T-helper 1 cell (primary cell): Measurements from ENCODE around the gene C9orf72.

Source experiments
- DNase-seq, 5 donors: peaks; one replicate each; pipeline ENCODE4 v3.0.0-alpha.2; 2012 to 2020

C9orf72 gene

GRCh38 chr9:27537756-27538155 lies 35.5 kb downstream of the C9orf72 start:
- DNase-seq = no peak

DNA sequence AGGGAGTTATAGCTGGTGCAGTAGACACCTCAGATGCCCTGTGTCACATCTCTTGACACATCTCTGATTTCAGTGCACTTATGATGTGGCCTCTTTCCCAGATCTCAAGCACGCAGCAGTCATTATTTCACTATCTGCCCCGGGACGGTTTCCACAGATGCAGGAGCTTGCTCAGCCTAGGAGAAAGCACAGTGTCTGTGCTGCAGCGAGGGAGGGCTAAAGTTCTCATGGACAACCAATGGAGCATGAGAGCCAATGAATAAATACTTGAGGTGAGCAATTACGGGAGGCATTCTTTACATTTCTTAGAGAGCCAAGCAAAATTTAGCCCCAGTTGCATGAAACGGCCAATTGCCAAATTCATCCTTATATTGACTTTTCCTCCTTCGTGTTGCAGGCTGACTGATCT lies 36.2 kb downstream of the C9orf72 start:
- no peak for DNase-seq

DNA sequence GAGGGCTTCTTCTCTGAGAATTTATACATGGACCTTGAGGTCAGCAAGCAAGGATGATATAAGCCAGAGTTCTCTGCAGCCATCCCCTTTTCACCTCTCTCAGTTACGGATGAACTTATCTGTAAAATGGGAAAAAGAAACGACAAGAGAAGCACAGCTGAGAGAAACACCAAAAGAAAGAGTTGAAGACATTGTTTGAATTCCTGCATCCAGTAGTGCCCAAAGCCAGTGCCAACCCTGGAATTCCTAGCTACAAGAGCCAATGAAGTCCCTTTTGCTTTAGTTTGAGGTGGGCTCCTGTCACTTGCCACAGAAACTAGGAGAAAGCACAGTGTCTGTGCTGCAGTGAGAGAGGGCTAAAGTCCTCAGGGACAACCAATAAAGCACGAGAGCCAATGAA lies 37.1 kb downstream of the C9orf72 start:
- no peak for DNase-seq

GRCh38 chr9:27535701-27536118 lies 37.6 kb downstream of the C9orf72 start:
- no peak for DNase-seq

GRCh38 chr9:27534658-27535209 lies 38.5 kb downstream of the C9orf72 start:
- no peak for DNase-seq

DNA sequence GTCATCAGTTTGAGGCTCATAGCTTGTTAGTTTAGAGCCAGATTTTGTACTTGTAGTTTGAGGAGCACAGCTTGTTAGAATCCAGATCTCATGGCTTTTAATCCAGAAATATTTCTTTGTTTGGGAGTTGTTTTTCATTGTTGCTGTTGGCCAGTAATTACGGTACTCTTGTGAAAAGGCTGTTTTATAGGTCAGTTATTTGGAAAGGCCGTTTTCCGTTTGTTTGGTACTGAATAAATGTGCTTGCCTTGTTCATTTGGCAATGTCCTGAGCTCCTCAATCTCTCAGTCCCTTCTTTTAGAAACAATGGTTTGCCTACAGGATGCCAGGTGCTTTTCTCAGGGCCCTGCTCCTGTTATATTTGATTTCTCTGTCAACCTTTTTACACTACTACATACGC lies 39.1 kb downstream of the C9orf72 start:
- DNase-seq = no peak

- no peak for DNase-seq
Observed at GRCh38 chr9:27533311-27533710, 40.0 kb downstream of the C9orf72 start.

DNA sequence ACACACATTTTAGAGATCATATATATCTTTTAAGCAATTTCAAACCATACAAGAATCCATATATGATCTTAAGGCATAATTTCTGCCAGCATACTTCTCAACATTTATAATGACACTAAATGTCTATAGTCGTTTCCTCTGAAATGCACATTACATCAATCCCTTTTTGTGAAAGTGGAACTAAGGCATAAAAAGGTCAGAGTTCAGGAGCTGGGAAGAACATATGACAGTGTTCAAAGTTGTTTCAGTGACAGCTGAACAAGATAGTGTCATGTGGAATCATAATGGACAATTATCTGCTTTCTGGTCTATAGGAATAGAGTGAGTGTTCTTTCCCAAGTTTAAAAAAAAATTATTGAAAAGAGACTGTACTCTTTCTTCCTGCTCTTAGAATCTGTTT lies 41.2 kb downstream of the C9orf72 start:
- DNase-seq = no peak

DNA sequence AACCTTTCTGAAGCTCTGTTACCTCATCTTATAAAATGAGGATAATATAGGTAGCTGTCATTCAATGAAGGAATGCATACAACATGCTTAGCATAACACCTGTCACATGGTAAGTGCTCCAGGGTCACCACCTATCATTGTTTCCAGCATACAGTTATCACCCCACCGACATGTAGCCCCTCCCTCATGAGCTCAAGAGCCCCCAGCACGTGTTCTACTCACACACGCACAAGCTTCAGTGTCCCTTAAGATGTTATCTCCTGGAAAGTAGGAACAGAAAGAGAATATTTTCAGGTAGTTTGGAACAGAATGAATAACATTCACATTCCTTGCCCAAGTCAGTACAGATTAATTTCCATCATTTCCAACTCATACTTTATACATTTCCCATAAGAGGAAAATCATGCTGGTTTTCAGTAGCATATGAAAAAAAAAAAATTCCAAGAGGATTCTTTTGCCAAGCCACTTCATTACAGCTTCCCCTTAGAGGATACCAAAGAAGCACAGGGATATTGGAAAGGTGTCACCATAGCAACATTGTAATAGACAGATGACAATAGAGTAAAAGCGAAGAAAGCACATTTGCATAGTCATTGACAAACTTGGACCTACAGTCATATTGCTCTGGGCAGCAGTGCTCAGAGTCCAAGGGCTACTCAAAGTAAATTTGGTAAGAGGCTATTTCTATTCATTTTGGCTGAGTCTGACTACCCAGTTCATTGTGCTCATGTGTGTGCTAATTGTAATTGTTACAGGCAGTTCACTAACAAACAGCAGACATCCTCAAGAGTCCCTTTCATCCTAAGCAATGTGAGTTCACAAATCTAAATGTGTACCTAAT lies 42.1 kb downstream of the C9orf72 start:
- DNase-seq = no peak

- DNase-seq = peak; percentile 36 to 65 (median 57)
Observed at GRCh38 chr9:27529316-27530278, 43.7 kb downstream of the C9orf72 start, which contains the start of gene MOB3B. Gene MOB3B (minus strand): TSS chr9:27529814. CDS start chr9:27455550, 74,264 bp downstream.

DNA sequence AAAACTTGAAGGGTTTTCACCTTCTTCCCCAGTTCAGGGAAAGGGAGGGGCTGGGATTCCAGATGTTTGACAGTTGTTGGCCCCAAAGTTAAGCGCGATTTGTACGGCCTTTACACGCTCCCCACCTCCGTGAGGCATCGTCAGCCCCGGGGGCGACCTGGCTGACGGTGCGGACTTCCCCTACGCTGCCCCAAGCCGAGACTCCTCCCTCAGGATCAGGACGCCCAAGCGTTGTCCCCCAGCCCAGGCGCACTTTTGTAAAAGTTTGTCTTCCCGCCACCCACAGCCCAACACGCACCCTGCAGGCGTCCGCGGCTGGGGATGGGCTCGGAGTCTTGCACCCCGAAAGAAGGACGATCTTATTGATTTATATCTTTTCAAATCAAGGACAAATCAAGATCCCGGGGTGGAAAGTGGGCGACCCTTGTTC lies 44.4 kb downstream of the C9orf72 start:
- peak in 4 of 5 donors; percentile 13 to 21 (median 20) for DNase-seq

DNA sequence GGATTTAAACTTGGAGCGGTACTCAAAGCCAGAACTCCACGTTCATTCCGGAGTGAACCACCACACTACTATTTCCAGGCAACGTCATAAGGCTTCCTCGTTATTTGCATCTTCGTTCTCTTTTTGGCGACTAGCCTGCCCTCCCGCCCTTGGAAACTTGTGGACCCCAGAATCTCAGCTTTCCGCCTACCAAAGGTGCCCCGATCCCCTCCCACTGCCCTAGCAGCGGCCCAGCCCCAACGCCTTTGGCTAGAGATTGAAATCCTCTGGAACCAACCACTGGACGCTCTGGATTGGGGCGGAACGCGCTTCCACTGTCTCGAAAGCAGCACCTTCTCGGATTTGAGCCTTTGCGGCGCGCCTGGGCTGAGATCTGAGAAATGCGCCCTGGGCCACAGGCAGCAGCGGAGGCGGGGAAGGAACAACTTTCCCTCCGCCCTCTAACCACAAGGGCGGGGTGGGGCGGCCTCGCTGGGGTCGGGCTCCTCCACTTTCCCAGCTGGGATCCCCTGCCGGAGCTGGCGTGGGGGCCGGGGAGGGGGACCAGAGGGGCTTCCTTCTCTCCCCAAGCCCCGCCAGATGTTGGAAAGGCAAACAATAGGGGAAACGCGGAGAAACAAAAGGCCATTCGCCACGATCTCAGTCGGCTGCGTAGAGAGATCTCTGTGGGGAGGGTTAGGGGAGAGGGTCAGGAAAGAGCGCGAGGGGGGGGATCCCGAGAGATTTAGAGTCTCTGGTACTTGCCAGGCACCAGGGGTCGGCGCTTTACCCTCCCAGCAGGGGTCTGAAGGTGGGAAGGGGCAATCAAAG lies 45.0 kb downstream of the C9orf72 start:
- DNase-seq = peak in 4 of 5 donors; percentile 21 to 43 (median 28)

- no peak for DNase-seq
Observed at GRCh38 chr9:27527702-27528075, 45.6 kb downstream of the C9orf72 start.

DNA sequence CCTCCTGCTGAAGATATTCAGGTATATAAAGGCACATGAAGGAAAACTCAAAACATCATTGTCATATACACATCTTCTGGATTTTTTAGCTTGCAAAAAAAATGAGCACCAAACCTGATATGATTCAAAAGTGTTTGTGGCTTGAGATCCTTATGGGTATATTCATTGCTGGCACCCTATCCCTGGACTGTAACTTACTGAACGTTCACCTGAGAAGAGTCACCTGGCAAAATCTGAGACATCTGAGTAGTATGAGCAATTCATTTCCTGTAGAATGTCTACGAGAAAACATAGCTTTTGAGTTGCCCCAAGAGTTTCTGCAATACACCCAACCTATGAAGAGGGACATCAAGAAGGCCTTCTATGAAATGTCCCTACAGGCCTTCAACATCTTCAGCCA lies 49.0 kb downstream of the C9orf72 start, which contains the start of gene IFNK:
Gene IFNK (plus strand): TSS at position 55 of the 400 bp plus-strand sequence. CDS start 47 bp downstream, at position 102.
- no peak for DNase-seq

DNA sequence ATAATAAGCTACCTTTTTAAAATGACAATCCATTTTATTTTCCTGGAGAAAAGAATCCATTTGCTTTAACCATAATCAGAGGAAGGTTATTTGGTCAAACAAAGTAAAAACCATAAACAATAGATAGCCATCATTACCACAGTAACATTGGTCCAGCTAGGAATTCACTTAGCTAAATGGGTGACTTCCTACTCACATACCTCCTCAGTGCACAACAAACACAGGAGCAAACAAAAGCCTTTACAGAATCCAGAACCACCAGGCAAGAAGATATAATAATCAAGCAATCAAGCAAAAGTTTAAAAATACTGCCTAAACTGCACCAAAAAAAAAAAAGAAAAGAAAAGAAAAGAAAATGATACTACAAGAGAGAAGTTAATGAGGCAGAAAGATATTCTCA lies 50.1 kb downstream of the C9orf72 start:
- DNase-seq = no peak

GRCh38 chr9:27520986-27521385 lies 52.3 kb downstream of the C9orf72 start:
- no peak for DNase-seq

DNA sequence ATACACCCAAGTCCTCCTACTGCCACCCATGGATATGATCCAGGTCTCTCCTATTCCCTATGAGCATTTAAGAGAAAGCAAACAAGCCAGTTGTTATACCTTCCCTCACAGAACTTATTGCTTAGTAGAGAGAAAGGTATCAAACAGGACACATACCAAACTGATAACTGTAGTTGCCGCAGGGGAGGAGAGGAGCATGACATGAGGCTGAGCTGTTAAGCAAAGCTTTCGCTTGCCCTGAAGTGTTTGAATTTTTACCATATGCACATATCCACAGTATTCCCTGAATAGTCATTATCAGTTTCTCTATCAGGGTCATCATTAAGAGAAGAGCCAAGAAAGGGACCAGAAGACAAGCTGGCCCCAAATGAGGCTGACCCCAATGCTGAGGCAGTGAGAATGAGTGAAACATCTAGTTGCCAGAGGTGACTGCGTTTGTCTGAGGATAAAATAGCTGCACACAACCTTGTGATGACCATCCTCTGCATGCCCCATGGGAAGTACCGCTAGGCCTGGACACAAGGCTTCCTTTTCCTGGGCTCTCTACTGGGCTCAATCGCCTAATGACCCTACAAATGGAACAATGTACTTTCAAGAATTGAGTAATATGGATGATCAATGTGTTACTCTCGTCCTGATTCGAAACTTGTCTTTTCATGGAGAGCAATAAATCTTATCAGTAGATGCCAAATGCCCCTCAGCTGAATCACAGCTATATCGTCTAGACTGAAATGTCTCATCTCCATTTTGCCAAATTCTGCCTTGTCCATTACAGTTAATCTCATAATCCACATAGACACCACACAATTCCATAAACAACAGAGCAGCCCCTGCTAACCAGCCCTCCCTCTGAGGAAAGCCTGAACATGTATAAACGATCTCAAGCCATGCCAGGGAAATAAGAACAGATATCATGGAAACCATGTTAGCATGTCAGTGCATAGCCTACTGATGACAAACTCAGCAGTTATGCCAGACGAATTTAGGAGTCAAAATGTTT lies 53.5 kb downstream of the C9orf72 start:
- no peak for DNase-seq

GRCh38 chr9:27518809-27519208 lies 54.5 kb downstream of the C9orf72 start:
- DNase-seq = no peak

- no peak for DNase-seq
Observed at GRCh38 chr9:27518006-27518405, 55.3 kb downstream of the C9orf72 start.

GRCh38 chr9:27514551-27514950 lies 58.7 kb downstream of the C9orf72 start:
- DNase-seq = no peak

DNA sequence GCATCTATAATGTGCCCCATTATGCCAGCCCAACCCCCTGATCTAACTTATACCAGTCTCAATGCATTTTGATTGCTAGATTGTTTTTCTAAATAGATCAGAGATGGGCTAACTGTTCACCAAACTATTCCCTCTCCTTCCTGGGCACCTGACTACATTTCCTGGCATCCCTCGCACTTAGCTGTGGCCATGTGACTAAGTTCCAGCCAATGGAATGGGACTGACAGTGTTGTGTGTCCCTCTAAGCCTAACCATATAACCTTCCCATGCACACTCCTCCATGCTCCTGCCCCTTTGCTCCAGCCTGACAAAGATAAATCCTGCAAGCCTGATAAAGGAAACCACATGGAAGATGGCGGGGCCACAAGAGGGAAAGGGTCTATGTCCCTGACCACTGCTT lies 61.5 kb downstream of the C9orf72 start:
- no peak for DNase-seq
